ENCODE results near the gene PRICKLE4. TPM values are rescaled to one million over a fixed set of nuclear protein-coding genes. Genes with fewer than 3 reads are reported as not detected.
A peak's percentile ranks its signal among the peaks of the same experiment; 100 is the strongest.

PRICKLE4 gene
- total RNA-seq, 1 donor from 2014 or later, result 4.0 TPM

GRCh38 chr6:41768545-41769308 lies 11.9 kb upstream of the PRICKLE4 start:
- ATAC-seq (ENCODE audit: poor library complexity) (peak; percentile 6), DNase-seq (peak; percentile 36)
- intact Hi-C loops (cut with DNase I), result no loop called here

- intact Hi-C loops (cut with DNase I), result no loop called here
- ATAC-seq (ENCODE audit: poor library complexity), result no peak
- peak; percentile 9 for DNase-seq
Observed at GRCh38 chr6:41769376-41769775, 11.2 kb upstream of the PRICKLE4 start.

GRCh38 chr6:41770381-41771057 lies 10.1 kb upstream of the PRICKLE4 start:
- peak; percentile 36 for DNase-seq
- intact Hi-C loops (cut with DNase I), result loop anchor here (10.0 kb wide), 2 partner anchors 166 to 394 kb away; no protein-coding TSS in a partner anchor

GRCh38 chr6:41771058-41771983 lies 9.3 kb upstream of the PRICKLE4 start:
- intact Hi-C loops (cut with DNase I), result loop anchor here (10.0 kb wide), 2 partner anchors 167 to 393 kb away; no protein-coding TSS in a partner anchor
- no peak for ATAC-seq (ENCODE audit: poor library complexity)
- peak; percentile 31 for DNase-seq

More at GRCh38 chr6:41770381-41771057, 10.1 kb upstream of the PRICKLE4 start:
- no peak for ATAC-seq (ENCODE audit: poor library complexity)

- intact Hi-C loops (cut with DNase I), result loop anchor here (5.0 to 10.0 kb wide), 3 partner anchors 170 to 390 kb away; no protein-coding TSS in a partner anchor
- ATAC-seq (ENCODE audit: poor library complexity) (no peak), DNase-seq (peak; percentile 26)
Observed at GRCh38 chr6:41774841-41775240, 5.7 kb upstream of the PRICKLE4 start.

GRCh38 chr6:41775293-41775882 lies 5.2 kb upstream of the PRICKLE4 start:
- peak; percentile 30 for DNase-seq
- no peak for ATAC-seq (ENCODE audit: poor library complexity)
- intact Hi-C loops (cut with DNase I), result loop anchor here (5.0 to 10.0 kb wide), 3 partner anchors 171 to 389 kb away; no protein-coding TSS in a partner anchor

GRCh38 chr6:41777551-41778285 lies 2.9 kb upstream of the PRICKLE4 start:
- intact Hi-C loops (cut with DNase I), result loop anchor here (5.0 to 10.0 kb wide), 3 partner anchors 173 to 387 kb away; no protein-coding TSS in a partner anchor
- DNase-seq (no peak), ATAC-seq (ENCODE audit: poor library complexity) (no peak)

- intact Hi-C loops (cut with DNase I), result loop anchor here (5.0 to 10.0 kb wide), 3 partner anchors 174 to 386 kb away; no protein-coding TSS in a partner anchor
- DNase-seq (no peak), ATAC-seq (ENCODE audit: poor library complexity) (no peak)
Observed at GRCh38 chr6:41778895-41779294, 1.7 kb upstream of the PRICKLE4 start.

- ATAC-seq (ENCODE audit: poor library complexity), result no peak
- intact Hi-C loops (cut with DNase I), result loop anchor here (5.0 to 10.0 kb wide), 3 partner anchors 175 to 385 kb away; no protein-coding TSS in a partner anchor
- DNase-seq, result no peak
Observed at GRCh38 chr6:41779336-41779735, 1.2 kb upstream of the PRICKLE4 start.

- DNase-seq (peak; percentile 99), ATAC-seq (ENCODE audit: poor library complexity) (peak; percentile 96)
- intact Hi-C loops (cut with DNase I), result loop anchor here (5.0 to 10.0 kb wide), 3 partner anchors 175 to 385 kb away; no protein-coding TSS in a partner anchor
Observed at GRCh38 chr6:41779788-41780550, 613 bp upstream of the PRICKLE4 start, which contains the start of gene FRS3. Gene FRS3, minus strand, starts transcription at chr6:41779900. Its CDS starts 2,913 bp downstream, at chr6:41776987.

GRCh38 chr6:41781366-41781730 lies 766 bp downstream of the PRICKLE4 start:
- DNase-seq, result peak; percentile 53
- intact Hi-C loops (cut with DNase I), result no loop called here
- no peak for ATAC-seq (ENCODE audit: poor library complexity)

GRCh38 chr6:41783106-41783780 lies 2.7 kb downstream of the PRICKLE4 start:
- peak; percentile 5 for DNase-seq
- no peak for ATAC-seq (ENCODE audit: poor library complexity)
- intact Hi-C loops (cut with DNase I), result no loop called here

GRCh38 chr6:41784581-41785171 lies 4.1 kb downstream of the PRICKLE4 start:
- no peak for ATAC-seq (ENCODE audit: poor library complexity)
- DNase-seq, result peak; percentile 38
- intact Hi-C loops (cut with DNase I), result loop anchor here (5.0 kb wide), 2 partner anchors 153 to 263 kb away; no protein-coding TSS in a partner anchor

- DNase-seq, result peak; percentile 62
- intact Hi-C loops (cut with DNase I), result loop anchor here (5.0 kb wide), 2 partner anchors 152 to 262 kb away; no protein-coding TSS in a partner anchor
- ATAC-seq (ENCODE audit: poor library complexity), result peak; percentile 4
Observed at GRCh38 chr6:41785254-41785653, 4.7 kb downstream of the PRICKLE4 start.

- intact Hi-C loops (cut with DNase I), result loop anchor here (2.0 to 5.0 kb wide), 3 partner anchors 135 to 261 kb away; partner anchors contain the start of genes BYSL and MED20
- peak; percentile 4 for ATAC-seq (ENCODE audit: poor library complexity)
- peak; percentile 62 for DNase-seq
Observed at GRCh38 chr6:41785689-41786450, 5.3 kb downstream of the PRICKLE4 start.
